GM12875 (cell line): Measurements from ENCODE around the gene SIPA1.

ENCODE experiments used
- H3K4me3 ChIP-seq: one replicate; pipeline ENCODE4 v1.5.1; 2011; ENCODE audit warnings: low read depth, low read length, control low read depth
- CTCF ChIP-seq: IDR thresholded peaks from 2 replicates; pipeline ENCODE4 v1.5.1; 2011; ENCODE audit warnings: low read depth, mild to moderate bottlenecking, control low read depth, inconsistent platforms, low read length, moderate library complexity, borderline replicate concordance; ENCODE audit not compliant: insufficient read depth

SIPA1 gene

GRCh38 chr11:65642014-65642671 lies 4.2 kb downstream of the SIPA1 start:
- TF ChIP-seq CTCF: no peak
- H3K4me3 ChIP-seq: peak overlapping the region; percentile 61

GRCh38 chr11:65643971-65644370 lies 6.1 kb downstream of the SIPA1 start:
- no peak for TF ChIP-seq CTCF
- no peak overlapping the region for H3K4me3 ChIP-seq

- no peak overlapping the region for H3K4me3 ChIP-seq
- no peak for TF ChIP-seq CTCF
Observed at GRCh38 chr11:65644837-65645236, 6.9 kb downstream of the SIPA1 start.

GRCh38 chr11:65645710-65646109 lies 7.8 kb downstream of the SIPA1 start:
- no peak overlapping the region for H3K4me3 ChIP-seq
- no peak for TF ChIP-seq CTCF

GRCh38 chr11:65646288-65646957 lies 8.5 kb downstream of the SIPA1 start:
- TF ChIP-seq CTCF: no peak
- no peak overlapping the region for H3K4me3 ChIP-seq

GRCh38 chr11:65646958-65647701 lies 9.2 kb downstream of the SIPA1 start:
- no peak for TF ChIP-seq CTCF
- no peak overlapping the region for H3K4me3 ChIP-seq
